Activated CD8-positive, alpha-beta memory T cell treated with anti-CD3 and anti-CD28 coated beads, Interleukin-2, amount 50 U/mL, for 24 hours (primary cell): Measurements from ENCODE around the gene UFSP2.

ENCODE experiments used
- DNase-seq: peaks from one replicate; pipeline ENCODE4 v3.0.0-alpha.2; 2020; ENCODE audit errors: extremely low read depth

UFSP2 gene

GRCh38 chr4:185426960-185427688, 1.4 kb upstream of the UFSP2 start:
- no peak for DNase-seq

- DNase-seq, result no peak
Measured at GRCh38 chr4:185424905-185425646, 688 bp downstream of the UFSP2 start.

GRCh38 chr4:185421366-185422124, 4.2 kb downstream of the UFSP2 start:
- no peak for DNase-seq

- DNase-seq, result no peak
Measured at GRCh38 chr4:185416955-185417354, 8.8 kb downstream of the UFSP2 start.

GRCh38 chr4:185412412-185412811, 13.4 kb downstream of the UFSP2 start:
- no peak for DNase-seq

- DNase-seq, result no peak
Measured at GRCh38 chr4:185411849-185412248, 13.9 kb downstream of the UFSP2 start.

- no peak for DNase-seq
Measured at GRCh38 chr4:185408432-185408831, 17.3 kb downstream of the UFSP2 start.

GRCh38 chr4:185405296-185405999, 20.3 kb downstream of the UFSP2 start:
- DNase-seq, result no peak

GRCh38 chr4:185404031-185404430, 21.7 kb downstream of the UFSP2 start:
- DNase-seq, result no peak

- DNase-seq, result no peak
Measured at GRCh38 chr4:185399466-185399865, 26.3 kb downstream of the UFSP2 start.

GRCh38 chr4:185398618-185399017, 27.1 kb downstream of the UFSP2 start:
- DNase-seq, result no peak

- DNase-seq, result no peak
Measured at GRCh38 chr4:185396724-185397385, 28.9 kb downstream of the UFSP2 start, which contains the start of gene ANKRD37. Gene ANKRD37 (plus strand): TSS chr4:185396841. CDS start chr4:185396924, 83 bp downstream.

GRCh38 chr4:185395956-185396723, 29.6 kb downstream of the UFSP2 start:
- peak; percentile 86 for DNase-seq

GRCh38 chr4:185395238-185395955, 30.4 kb downstream of the UFSP2 start, which contains the start of gene LRP2BP:
Gene LRP2BP (minus strand): TSS chr4:185395924. CDS start chr4:185378186, 17,738 bp downstream.
- no peak for DNase-seq

GRCh38 chr4:185394568-185395237, 31.1 kb downstream of the UFSP2 start:
- DNase-seq, result no peak

GRCh38 chr4:185392156-185392555, 33.6 kb downstream of the UFSP2 start:
- no peak for DNase-seq

GRCh38 chr4:185390941-185391340, 34.8 kb downstream of the UFSP2 start:
- no peak for DNase-seq

GRCh38 chr4:185387957-185388356, 37.8 kb downstream of the UFSP2 start:
- no peak for DNase-seq

GRCh38 chr4:185384930-185385331, 40.8 kb downstream of the UFSP2 start:
- DNase-seq, result no peak
